Hepatocyte (in vitro differentiated cells): ENCODE results near the gene SLC23A2.

ENCODE experiments used
- CTCF ChIP-seq: fragments of 200-600 bp; sonication (generic); IDR thresholded peaks from 2 replicates; pipeline ENCODE4 v1.5.1; 2016; ENCODE audit warnings: antibody characterized with exemption, mild to moderate bottlenecking; ENCODE audit not compliant: poor library complexity
- EZH2 ChIP-seq: fragments of 200-600 bp; sonication (generic); IDR thresholded peaks from 2 replicates; pipeline ENCODE4 v1.6.1; 2016; ENCODE audit warnings: antibody characterized with exemption, mild to moderate bottlenecking, borderline replicate concordance
- EZH2phosphoT487 ChIP-seq: fragments of 200-600 bp; sonication (generic); IDR thresholded peaks from one replicate; pipeline ENCODE4 v1.6.1; 2018; ENCODE audit warnings: antibody characterized with exemption, mild to moderate bottlenecking, low read depth, moderate library complexity; ENCODE audit not compliant: unreplicated experiment, severe bottlenecking

GRCh38 chr20:5001174-5002076 is at the start of gene SLC23A2:
- TF ChIP-seq CTCF (no peak), EZH2 (no peak), EZH2phosphoT487 (no peak)
